Testis (tissue), 2 donors: ENCODE measurements around the gene MED17.

ENCODE experiments used
- POLR2A ChIP-seq: fragments of 450-650 bp; IDR thresholded peaks from one replicate; pipeline ENCODE4 v1.6.1; 2017; ENCODE audit warnings: antibody characterized with exemption, mild to moderate bottlenecking, moderate library complexity
- TF ChIP-seq, protein P1 (sequence below), 3 experiments: fragments of 450-650 bp in 2 of 3; fragments of 200-600 bp in 1 of 3; sonication (generic) in 1 of 3; IDR thresholded peaks; one replicate each; pipeline ENCODE4 v1.5.1; 2016 to 2019; ENCODE audit warnings: antibody characterized with exemption in 3 of 3, mild to moderate bottlenecking in 2 of 3, moderate library complexity in 1 of 3

- TF ChIP-seq, protein P1, sequence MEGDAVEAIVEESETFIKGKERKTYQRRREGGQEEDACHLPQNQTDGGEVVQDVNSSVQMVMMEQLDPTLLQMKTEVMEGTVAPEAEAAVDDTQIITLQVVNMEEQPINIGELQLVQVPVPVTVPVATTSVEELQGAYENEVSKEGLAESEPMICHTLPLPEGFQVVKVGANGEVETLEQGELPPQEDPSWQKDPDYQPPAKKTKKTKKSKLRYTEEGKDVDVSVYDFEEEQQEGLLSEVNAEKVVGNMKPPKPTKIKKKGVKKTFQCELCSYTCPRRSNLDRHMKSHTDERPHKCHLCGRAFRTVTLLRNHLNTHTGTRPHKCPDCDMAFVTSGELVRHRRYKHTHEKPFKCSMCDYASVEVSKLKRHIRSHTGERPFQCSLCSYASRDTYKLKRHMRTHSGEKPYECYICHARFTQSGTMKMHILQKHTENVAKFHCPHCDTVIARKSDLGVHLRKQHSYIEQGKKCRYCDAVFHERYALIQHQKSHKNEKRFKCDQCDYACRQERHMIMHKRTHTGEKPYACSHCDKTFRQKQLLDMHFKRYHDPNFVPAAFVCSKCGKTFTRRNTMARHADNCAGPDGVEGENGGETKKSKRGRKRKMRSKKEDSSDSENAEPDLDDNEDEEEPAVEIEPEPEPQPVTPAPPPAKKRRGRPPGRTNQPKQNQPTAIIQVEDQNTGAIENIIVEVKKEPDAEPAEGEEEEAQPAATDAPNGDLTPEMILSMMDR (IDR thresholded peaks at IDR 0.05): no peak
- no peak for TF ChIP-seq POLR2A
Measured at GRCh38 chr11:93814966-93815633, 31.0 kb downstream of the MED17 start.
